ENCODE measurements around the gene CA11. TPM values are rescaled to one million over a fixed set of nuclear protein-coding genes. Genes with fewer than 3 reads are reported as not detected.

Gene CA11
- total RNA-seq, 1 experiment from 2014 or later = 10.5 TPM

GRCh38 chr19:48596237-48596636 lies 49.8 kb downstream of the CA11 start:
- H3K27me3 ChIP-seq (replicated peaks; ENCODE audit: control insufficient read depth, insufficient read depth, low read length) = no peaks in the 10 kb centered on the region
- no peak for DNase-seq
- no peaks in the 10 kb centered on the region for H3K4me1 ChIP-seq
- TF ChIP-seq CTCF (IDR thresholded peaks at IDR 0.05; ENCODE audit: insufficient read depth in 1 of 2, low read depth in 1 of 2, low read length in 1 of 2, severe bottlenecking in 1 of 2, unreplicated experiment in 1 of 2) = no peak
- CTCF ChIA-PET = no interaction called here
- BruUV-seq (replicated peaks) = no TSS peak
- H3K27me3 Mint-ChIP-seq (ENCODE audit: insufficient read depth, unreplicated experiment) = no peaks in the 10 kb centered on the region
- no peaks in the 10 kb centered on the region for H3K36me3 ChIP-seq (ENCODE audit: control insufficient read depth, insufficient read depth, low read length)
- H3K9me3 Mint-ChIP-seq (ENCODE audit: unreplicated experiment) = no peaks in the 10 kb centered on the region
- H3K9me3 ChIP-seq = no peaks in the 10 kb centered on the region
- H3K27ac Mint-ChIP-seq (ENCODE audit: unreplicated experiment) = no peak overlapping the region
- POLR2A ChIA-PET = no interaction called here
- intact Hi-C loops (cut with micrococcal nuclease; ENCODE audit: unreplicated experiment) = no loop called here
- no peaks in the 10 kb centered on the region for H3K4me1 Mint-ChIP-seq (ENCODE audit: low read depth, unreplicated experiment)
- H3K4me3 Mint-ChIP-seq (ENCODE audit: unreplicated experiment) = no peak overlapping the region
- no peaks in the 10 kb centered on the region for H3K36me3 Mint-ChIP-seq (ENCODE audit: insufficient read depth, unreplicated experiment)
- H3K4me3 ChIP-seq (ENCODE audit: low read depth, low read length) = no peak overlapping the region

- no peak overlapping the region for H3K27ac Mint-ChIP-seq (ENCODE audit: unreplicated experiment)
- BruUV-seq (replicated peaks) = no TSS peak
- no peaks in the 10 kb centered on the region for H3K27me3 Mint-ChIP-seq (ENCODE audit: insufficient read depth, unreplicated experiment)
- H3K27me3 ChIP-seq (replicated peaks; ENCODE audit: control insufficient read depth, insufficient read depth, low read length) = no peaks in the 10 kb centered on the region
- intact Hi-C loops (cut with micrococcal nuclease; ENCODE audit: unreplicated experiment) = no loop called here
- DNase-seq = no peak
- no peak overlapping the region for H3K4me3 Mint-ChIP-seq (ENCODE audit: unreplicated experiment)
- TF ChIP-seq CTCF (IDR thresholded peaks at IDR 0.05; ENCODE audit: insufficient read depth in 1 of 2, low read depth in 1 of 2, low read length in 1 of 2, severe bottlenecking in 1 of 2, unreplicated experiment in 1 of 2) = no peak
- ChIA-PET CTCF (no interaction called here), POLR2A (no interaction called here)
- H3K9me3 ChIP-seq = no peaks in the 10 kb centered on the region
- no peaks in the 10 kb centered on the region for H3K9me3 Mint-ChIP-seq (ENCODE audit: unreplicated experiment)
- H3K36me3 Mint-ChIP-seq (ENCODE audit: insufficient read depth, unreplicated experiment) = no peaks in the 10 kb centered on the region
- no peaks in the 10 kb centered on the region for H3K4me1 Mint-ChIP-seq (ENCODE audit: low read depth, unreplicated experiment)
- no peak overlapping the region for H3K4me3 ChIP-seq (ENCODE audit: low read depth, low read length)
- H3K36me3 ChIP-seq (ENCODE audit: control insufficient read depth, insufficient read depth, low read length) = no peaks in the 10 kb centered on the region
- no peaks in the 10 kb centered on the region for H3K4me1 ChIP-seq
Measured at GRCh38 chr19:48595833-48596232, 50.2 kb downstream of the CA11 start.

- Histone ChIP-seq H3K4me3 (ENCODE audit: low read depth, low read length) (no peak overlapping the region), H3K9me3 (no peaks in the 10 kb centered on the region), H3K36me3 (ENCODE audit: control insufficient read depth, insufficient read depth, low read length) (no peaks in the 10 kb centered on the region), H3K27me3 (replicated peaks; ENCODE audit: control insufficient read depth, insufficient read depth, low read length) (no peaks in the 10 kb centered on the region), H3K4me1 (no peaks in the 10 kb centered on the region)
- no peaks in the 10 kb centered on the region for H3K9me3 Mint-ChIP-seq (ENCODE audit: unreplicated experiment)
- no peaks in the 10 kb centered on the region for H3K36me3 Mint-ChIP-seq (ENCODE audit: insufficient read depth, unreplicated experiment)
- no peak overlapping the region for H3K4me3 Mint-ChIP-seq (ENCODE audit: unreplicated experiment)
- DNase-seq = no peak
- H3K4me1 Mint-ChIP-seq (ENCODE audit: low read depth, unreplicated experiment) = no peaks in the 10 kb centered on the region
- intact Hi-C loops (cut with micrococcal nuclease; ENCODE audit: unreplicated experiment) = no loop called here
- BruUV-seq (replicated peaks) = no TSS peak
- H3K27ac Mint-ChIP-seq (ENCODE audit: unreplicated experiment) = no peak overlapping the region
- TF ChIP-seq CTCF (IDR thresholded peaks at IDR 0.05; ENCODE audit: insufficient read depth in 1 of 2, low read depth in 1 of 2, low read length in 1 of 2, severe bottlenecking in 1 of 2, unreplicated experiment in 1 of 2) = no peak
- H3K27me3 Mint-ChIP-seq (ENCODE audit: insufficient read depth, unreplicated experiment) = no peaks in the 10 kb centered on the region
- POLR2A ChIA-PET = no interaction called here
- CTCF ChIA-PET = no interaction called here
Measured at GRCh38 chr19:48595171-48595570, 50.8 kb downstream of the CA11 start.
